SH-SY5Y (cell line): ENCODE results near the gene CZIB.

Experiments used
- GATA2 ChIP-seq: IDR thresholded peaks from 2 replicates; pipeline ENCODE4 v1.6.1; 2011; ENCODE audit warnings: mild to moderate bottlenecking, low read depth, low read length
- GATA3 ChIP-seq: IDR thresholded peaks from 2 replicates; pipeline ENCODE4 v1.6.1; 2011; ENCODE audit warnings: low read depth, mild to moderate bottlenecking, low read length, moderate library complexity

DNA sequence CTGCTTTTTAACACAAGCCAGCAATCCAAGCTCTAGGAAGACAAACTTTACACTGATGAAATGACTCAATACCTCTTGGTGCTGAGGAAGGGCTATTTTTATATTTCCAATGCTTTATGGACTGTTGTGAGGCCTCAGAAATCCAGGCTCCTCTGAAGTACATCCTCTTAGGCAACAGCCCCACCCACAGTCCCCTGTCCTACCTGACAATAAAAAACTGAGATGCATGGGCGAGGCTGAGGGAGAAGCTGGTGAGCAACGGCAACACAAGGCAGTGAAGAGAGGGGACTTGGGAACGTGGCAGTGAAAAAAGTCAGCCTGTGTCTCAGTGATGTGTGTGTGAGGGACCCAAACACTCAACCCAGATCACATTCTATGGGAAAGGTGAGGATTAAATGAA, 33.9 kb downstream of the CZIB start:
- TF ChIP-seq GATA3: no peak
- TF ChIP-seq GATA2: no peak
